Left hindlimb (tissue), 1 donor: Measurements from ENCODE around the gene SUPT5H.
"Not testable (repeated sequence)": the region's sequence is repeated elsewhere in the genome, so short reads cannot be mapped to it uniquely, and the experiment has no call there.

Source experiments
- DNase-seq: peaks from one replicate; pipeline ENCODE4 v3.0.0-alpha.2; 2018

Gene SUPT5H

GRCh38 chr19:39426170-39426569 lies 19.2 kb upstream of the SUPT5H start:
- no peak for DNase-seq

GRCh38 chr19:39427707-39428106 lies 17.7 kb upstream of the SUPT5H start:
- no peak for DNase-seq

- peak; percentile 92 for DNase-seq
These were observed 16.9 kb upstream of the SUPT5H start for GRCh38 chr19:39428283-39429112.

- no peak for DNase-seq
These were observed 14.4 kb upstream of the SUPT5H start for GRCh38 chr19:39430675-39431593.

GRCh38 chr19:39432677-39433025 lies 12.7 kb upstream of the SUPT5H start:
- no peak for DNase-seq

- no peak for DNase-seq
These were observed 11.8 kb upstream of the SUPT5H start for GRCh38 chr19:39433480-39434079.

GRCh38 chr19:39434123-39435076 lies 11.0 kb upstream of the SUPT5H start:
- no peak for DNase-seq

GRCh38 chr19:39435499-39436349 lies 9.7 kb upstream of the SUPT5H start, which contains the start of gene RPS16:
Gene RPS16, minus strand, starts transcription at chr19:39435949. Its CDS starts 54 bp downstream, at chr19:39435895.
- peak; percentile 99 for DNase-seq

GRCh38 chr19:39436350-39436716 lies 9.0 kb upstream of the SUPT5H start:
- no peak for DNase-seq

GRCh38 chr19:39438270-39438934 lies 7.0 kb upstream of the SUPT5H start:
- no peak for DNase-seq

GRCh38 chr19:39444598-39445195 lies 685 bp upstream of the SUPT5H start:
- DNase-seq = no peak

GRCh38 chr19:39446365-39447084 lies 1.1 kb downstream of the SUPT5H start:
- DNase-seq = no peak

GRCh38 chr19:39448271-39448670 lies 2.9 kb downstream of the SUPT5H start:
- DNase-seq = no peak

- no peak for DNase-seq
These were observed 3.9 kb downstream of the SUPT5H start for GRCh38 chr19:39449116-39449797.

GRCh38 chr19:39451257-39451656 lies 5.9 kb downstream of the SUPT5H start:
- not testable (repeated sequence) for DNase-seq

- DNase-seq = no peak
These were observed 18.0 kb downstream of the SUPT5H start for GRCh38 chr19:39463403-39463802.

GRCh38 chr19:39465956-39466747 lies 20.8 kb downstream of the SUPT5H start:
- DNase-seq = no peak

- DNase-seq = no peak
These were observed 22.6 kb downstream of the SUPT5H start for GRCh38 chr19:39467941-39468340.
